NCI-H526 (cell line): ENCODE measurements around the gene EVA1B.

Experiments
- DNase-seq, 2 experiments: peaks; one replicate each; lab custom pipeline; 2025; lab: John Stamatoyannopoulos, UW

Gene EVA1B

GRCh38 chr1:36323636-36324352, at the start of gene EVA1B:
Gene EVA1B (minus strand): TSS chr1:36323645. CDS start chr1:36323037, 608 bp downstream.
- peak; percentile 21 to 77 for DNase-seq

- no peak for DNase-seq
Observed at GRCh38 chr1:36372617-36373016, 49.2 kb upstream of the EVA1B start.

- DNase-seq = peak; percentile 69 to 95
Observed at GRCh38 chr1:36369061-36369861, 45.8 kb upstream of the EVA1B start.

GRCh38 chr1:36367798-36368197, 44.4 kb upstream of the EVA1B start:
- no peak for DNase-seq

GRCh38 chr1:36367066-36367465, 43.6 kb upstream of the EVA1B start:
- DNase-seq = no peak

GRCh38 chr1:36366091-36366661, 42.7 kb upstream of the EVA1B start:
- DNase-seq = no peak

GRCh38 chr1:36365381-36365780, 41.9 kb upstream of the EVA1B start:
- no peak for DNase-seq

GRCh38 chr1:36359911-36360550, 36.6 kb upstream of the EVA1B start:
- DNase-seq = no peak

- no peak for DNase-seq
Observed at GRCh38 chr1:36359383-36359782, 35.9 kb upstream of the EVA1B start.

- no peak for DNase-seq
Observed at GRCh38 chr1:36358514-36359084, 35.2 kb upstream of the EVA1B start.

GRCh38 chr1:36355811-36356210, 32.4 kb upstream of the EVA1B start:
- no peak for DNase-seq

GRCh38 chr1:36354486-36354885, 31.0 kb upstream of the EVA1B start:
- no peak for DNase-seq

GRCh38 chr1:36352910-36353878, 29.7 kb upstream of the EVA1B start:
- DNase-seq = no peak

GRCh38 chr1:36352125-36352909, 28.9 kb upstream of the EVA1B start:
- peak in 1 of 2 experiments; percentile 34 for DNase-seq

GRCh38 chr1:36351227-36351977, 28.0 kb upstream of the EVA1B start:
- no peak for DNase-seq

GRCh38 chr1:36350659-36351226, 27.3 kb upstream of the EVA1B start:
- DNase-seq = no peak

- no peak for DNase-seq
Observed at GRCh38 chr1:36349839-36350238, 26.4 kb upstream of the EVA1B start.

GRCh38 chr1:36349241-36349671, 25.8 kb upstream of the EVA1B start:
- no peak for DNase-seq
